Upper lobe of left lung (tissue), 6 donors: ENCODE measurements around the gene ATP6V0E2. TPM values are rescaled to one million over a fixed set of nuclear protein-coding genes. Genes with fewer than 3 reads are reported as not detected.

Source experiments
- ATAC-seq, 2 donors: fragments of 200-7000 bp; cut with Tn5 transposase; one replicate each; pipeline ENCODE4 v1.9.1; 2022; ENCODE audit warnings: mild to moderate bottlenecking in 2 of 2, moderate library complexity in 2 of 2; ENCODE audit not compliant: low FRiP score in 2 of 2
- DNase-seq, 2 donors: peaks; one replicate each; pipeline ENCODE4 v3.0.0-alpha.2; 2019 to 2020
- H3K27ac ChIP-seq, 4 donors: fragments of 200-600 bp; sonication (generic); one replicate each; pipeline ENCODE4 v1.5.1; 2016 to 2019
- H3K27me3 ChIP-seq, 4 donors: fragments of 200-600 bp; sonication (generic); one replicate each; pipeline ENCODE4 v1.5.1; 2017 to 2019
- H3K36me3 ChIP-seq, 4 donors: fragments of 200-600 bp; sonication (generic); one replicate each; pipeline ENCODE4 v1.5.1; 2016 to 2019
- H3K4me1 ChIP-seq, 4 donors: fragments of 200-600 bp; sonication (generic); one replicate each; pipeline ENCODE4 v1.5.1; 2018 to 2019
- H3K4me3 ChIP-seq, 4 donors: fragments of 200-600 bp; sonication (generic); one replicate each; pipeline ENCODE4 v1.5.1; 2017 to 2019; ENCODE audit warnings: mild to moderate bottlenecking in 2 of 4, moderate library complexity in 1 of 4
- H3K9me3 ChIP-seq, 4 donors: fragments of 200-600 bp; sonication (generic); one replicate each; pipeline ENCODE4 v1.5.1; 2018 to 2019
- EP300 ChIP-seq, 4 donors: sonication (generic); formaldehyde crosslinking; IDR thresholded peaks; one replicate each; pipeline ENCODE4 v1.5.1; 2017; ENCODE audit warnings: antibody characterized with exemption in 4 of 4, control low read depth in 2 of 4
- POLR2A ChIP-seq, 4 donors: fragments of 450-650 bp; IDR thresholded peaks; one replicate each; pipeline ENCODE4 v1.5.1; 2016 to 2017; ENCODE audit warnings: antibody characterized with exemption in 4 of 4, mild to moderate bottlenecking in 2 of 4
- POLR2AphosphoS5 ChIP-seq, 2 donors: sonication (generic); formaldehyde crosslinking; IDR thresholded peaks; one replicate each; pipeline ENCODE4 v1.5.1; 2017; ENCODE audit warnings: antibody characterized with exemption in 2 of 2
- WGBS, 2 donors: methylation state at CpG; one replicate each; pipeline ENCODE4 v1.1.5; 2017 to 2018; 5-methylcytosine and 5-hydroxymethylcytosine counted together
- total RNA-seq, 6 donors: library from RNA; depleted of rRNA in 4 of 6; stranded (reverse); fragments of >200 nt in 4 of 6; gene quantifications; one replicate each; pipeline versions ENCODE4 v1.1.0 to v1.2.1, GENCODE V29; 2016 to 2021
- TF ChIP-seq, protein P1 (sequence below), 6 experiments: fragments of 450-650 bp in 4 of 6; fragments of 200-600 bp in 2 of 6; sonication (generic) in 2 of 6; IDR thresholded peaks; one replicate each; pipeline ENCODE4 v1.5.1; 2016 to 2019; ENCODE audit warnings: antibody characterized with exemption in 6 of 6
- donor health status: DM: no; HTN: no; CAD: no; lungs with moderate emphysema.
- donor health status: DM: no; HTN: yes; CAD: no; lungs with severe emphysema.

ATP6V0E2 gene
- total RNA-seq, 6 donors from 2014 or later, result 5.2 to 34.1 (median 25.2) TPM

DNA sequence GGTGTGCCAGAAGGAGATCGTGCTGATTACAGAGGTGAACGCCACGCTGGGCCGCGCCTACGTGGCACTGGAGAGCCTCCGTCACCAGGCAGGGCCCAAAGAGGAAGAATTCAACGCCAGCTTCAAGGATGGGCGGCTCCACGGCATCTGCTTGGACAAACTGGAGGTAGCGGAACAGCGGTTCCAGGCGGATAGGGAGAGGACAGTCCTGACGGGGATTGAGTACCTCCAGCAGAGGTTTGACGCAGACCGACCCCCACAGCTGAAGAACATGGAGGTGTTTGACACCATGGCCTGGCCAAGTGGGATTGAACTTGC lies 12.1 kb upstream of the ATP6V0E2 start:
- peaks cover 7 to 21% (median 14%) of the 10 kb centered on the region in 4 donors for H3K4me1 ChIP-seq
- H3K36me3 ChIP-seq, result peaks cover 3 to 63% (median 33%) of the 10 kb centered on the region in 4 donors
- no peak overlapping the region for H3K4me3 ChIP-seq
- DNase-seq, result peak in 1 of 2 donors; percentile 66
- TF ChIP-seq EP300 (IDR thresholded peaks at IDR 0.05) (no peak), POLR2A (IDR thresholded peaks at IDR 0.05) (no peak), POLR2AphosphoS5 (IDR thresholded peaks at IDR 0.05) (no peak)
- TF ChIP-seq, protein P1, sequence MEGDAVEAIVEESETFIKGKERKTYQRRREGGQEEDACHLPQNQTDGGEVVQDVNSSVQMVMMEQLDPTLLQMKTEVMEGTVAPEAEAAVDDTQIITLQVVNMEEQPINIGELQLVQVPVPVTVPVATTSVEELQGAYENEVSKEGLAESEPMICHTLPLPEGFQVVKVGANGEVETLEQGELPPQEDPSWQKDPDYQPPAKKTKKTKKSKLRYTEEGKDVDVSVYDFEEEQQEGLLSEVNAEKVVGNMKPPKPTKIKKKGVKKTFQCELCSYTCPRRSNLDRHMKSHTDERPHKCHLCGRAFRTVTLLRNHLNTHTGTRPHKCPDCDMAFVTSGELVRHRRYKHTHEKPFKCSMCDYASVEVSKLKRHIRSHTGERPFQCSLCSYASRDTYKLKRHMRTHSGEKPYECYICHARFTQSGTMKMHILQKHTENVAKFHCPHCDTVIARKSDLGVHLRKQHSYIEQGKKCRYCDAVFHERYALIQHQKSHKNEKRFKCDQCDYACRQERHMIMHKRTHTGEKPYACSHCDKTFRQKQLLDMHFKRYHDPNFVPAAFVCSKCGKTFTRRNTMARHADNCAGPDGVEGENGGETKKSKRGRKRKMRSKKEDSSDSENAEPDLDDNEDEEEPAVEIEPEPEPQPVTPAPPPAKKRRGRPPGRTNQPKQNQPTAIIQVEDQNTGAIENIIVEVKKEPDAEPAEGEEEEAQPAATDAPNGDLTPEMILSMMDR (IDR thresholded peaks at IDR 0.05), result no peak
- 82 to 89% methylated on average over 16 of the region's 16 CpGs for WGBS, 2 donors
- H3K27me3 ChIP-seq, result no peaks in the 10 kb centered on the region
- ATAC-seq, result no peak
- no peaks in the 10 kb centered on the region for H3K9me3 ChIP-seq
- no peak overlapping the region for H3K27ac ChIP-seq

DNA sequence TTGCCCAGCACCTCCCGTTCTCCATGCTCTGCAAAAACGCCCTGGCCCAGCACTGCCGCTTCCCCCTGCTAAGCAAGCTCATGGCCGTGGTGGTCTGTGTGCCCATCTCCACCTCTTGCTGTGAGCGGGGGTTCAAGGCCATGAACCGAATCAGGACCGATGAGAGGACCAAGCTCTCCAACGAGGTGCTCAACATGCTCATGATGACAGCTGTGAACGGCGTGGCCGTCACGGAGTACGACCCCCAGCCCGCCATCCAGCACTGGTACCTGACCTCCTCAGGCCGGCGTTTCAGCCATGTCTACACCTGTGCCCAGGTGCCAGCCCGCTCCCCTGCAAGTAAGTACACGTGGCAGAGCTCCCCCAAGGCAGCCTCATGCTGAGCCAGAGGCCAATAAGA lies 11.6 kb upstream of the ATP6V0E2 start:
- H3K4me1 ChIP-seq, result peaks cover 7 to 25% (median 18%) of the 10 kb centered on the region in 4 donors
- H3K27me3 ChIP-seq, result no peaks in the 10 kb centered on the region
- DNase-seq (no peak), ATAC-seq (no peak)
- TF ChIP-seq EP300 (IDR thresholded peaks at IDR 0.05) (no peak), POLR2A (IDR thresholded peaks at IDR 0.05) (no peak), POLR2AphosphoS5 (IDR thresholded peaks at IDR 0.05) (no peak)
- TF ChIP-seq, protein P1 (IDR thresholded peaks at IDR 0.05), result no peak
- WGBS, 2 donors, result 96 to 99% methylated on average over 10 to 18 of the region's 18 CpGs
- no peak overlapping the region for H3K4me3 ChIP-seq
- H3K9me3 ChIP-seq, result no peaks in the 10 kb centered on the region
- peaks cover 3 to 61% (median 33%) of the 10 kb centered on the region in 4 donors for H3K36me3 ChIP-seq
- no peak overlapping the region for H3K27ac ChIP-seq

DNA sequence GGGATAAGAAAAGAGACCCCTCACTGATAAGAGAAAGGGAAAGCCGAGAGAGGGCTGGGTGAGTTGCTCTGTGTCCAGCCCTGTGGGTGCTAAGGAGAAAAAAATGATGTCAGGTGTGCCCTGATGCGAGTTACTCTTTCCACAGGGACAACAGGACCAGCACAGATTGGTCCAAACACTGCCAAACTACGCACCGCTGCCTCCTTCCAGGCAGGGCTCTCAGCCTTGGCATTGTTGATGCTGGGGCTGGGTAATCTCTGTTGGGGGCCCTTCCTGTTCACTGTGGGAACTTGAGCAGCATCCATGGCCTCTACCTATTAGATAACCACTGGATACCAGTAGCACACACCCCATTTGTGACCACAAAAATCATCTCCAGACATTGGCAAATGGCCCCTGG lies 10.3 kb upstream of the ATP6V0E2 start:
- peaks cover 3 to 61% (median 33%) of the 10 kb centered on the region in 4 donors for H3K36me3 ChIP-seq
- no peak overlapping the region for H3K4me3 ChIP-seq
- no peak for TF ChIP-seq POLR2AphosphoS5 (IDR thresholded peaks at IDR 0.05)
- TF ChIP-seq EP300 (IDR thresholded peaks at IDR 0.05), result no peak
- TF ChIP-seq, protein P1 (IDR thresholded peaks at IDR 0.05), result no peak
- no peak for TF ChIP-seq POLR2A (IDR thresholded peaks at IDR 0.05)
- no peak for DNase-seq
- ATAC-seq, result no peak
- WGBS, 2 donors, result 96 to 99% methylated on average over 4 of the region's 4 CpGs
- no peak overlapping the region for H3K27ac ChIP-seq
- no peaks in the 10 kb centered on the region for H3K9me3 ChIP-seq
- peaks cover 7 to 26% (median 18%) of the 10 kb centered on the region in 4 donors for H3K4me1 ChIP-seq
- H3K27me3 ChIP-seq, result no peaks in the 10 kb centered on the region

DNA sequence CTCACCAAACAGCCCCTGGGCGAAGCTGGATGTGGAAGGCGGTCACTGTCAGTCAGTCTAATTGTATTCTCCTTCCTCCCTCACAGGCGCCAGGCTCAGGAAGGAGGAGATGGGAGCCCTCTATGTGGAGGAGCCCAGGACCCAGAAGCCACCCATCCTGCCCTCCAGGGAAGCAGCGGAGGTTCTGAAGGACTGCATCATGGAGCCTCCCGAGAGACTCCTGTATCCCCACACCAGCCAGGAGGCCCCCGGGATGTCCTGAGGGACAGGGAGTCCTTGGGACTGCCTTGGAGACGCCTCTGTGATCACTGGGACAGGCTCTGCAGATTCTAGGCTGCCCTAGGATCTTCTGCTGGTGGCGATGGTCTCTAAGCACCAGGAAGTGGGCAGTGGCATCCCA lies 9.7 kb upstream of the ATP6V0E2 start:
- Histone ChIP-seq H3K36me3 (peaks cover 3 to 61% (median 33%) of the 10 kb centered on the region in 4 donors), H3K9me3 (no peaks in the 10 kb centered on the region), H3K4me1 (peaks cover 7 to 26% (median 18%) of the 10 kb centered on the region in 4 donors), H3K27me3 (no peaks in the 10 kb centered on the region), H3K27ac (no peak overlapping the region), H3K4me3 (no peak overlapping the region)
- WGBS, 2 donors, result 92% methylated on average over 8 of the region's 8 CpGs; no CpG with 5 or more reads in 1 of the 2 donors
- TF ChIP-seq POLR2AphosphoS5 (IDR thresholded peaks at IDR 0.05) (no peak), POLR2A (IDR thresholded peaks at IDR 0.05) (no peak), EP300 (IDR thresholded peaks at IDR 0.05) (no peak)
- TF ChIP-seq, protein P1 (IDR thresholded peaks at IDR 0.05), result no peak
- no peak for DNase-seq
- ATAC-seq, result no peak

DNA sequence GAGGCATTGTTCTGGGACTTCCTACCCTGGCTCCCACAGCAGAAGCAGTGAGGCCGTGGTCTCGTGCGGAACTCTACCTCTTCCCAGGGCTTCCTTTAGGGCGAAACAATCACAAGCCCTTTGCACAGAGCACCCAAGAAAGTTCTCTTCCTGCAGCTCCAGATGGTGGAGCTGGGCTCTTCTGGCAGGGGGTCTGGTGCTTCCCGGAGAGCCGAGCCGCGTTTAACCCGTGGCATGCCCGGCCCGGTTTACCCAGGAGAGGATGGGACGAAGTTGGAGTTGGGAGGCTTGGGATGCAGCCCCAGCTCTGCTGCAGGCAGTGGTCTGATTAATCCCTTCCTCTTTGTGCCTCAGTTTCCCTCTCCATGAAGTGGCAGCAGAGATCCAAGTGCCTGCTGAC lies 9.0 kb upstream of the ATP6V0E2 start:
- DNase-seq (no peak), ATAC-seq (no peak)
- peaks cover 7 to 26% (median 18%) of the 10 kb centered on the region in 4 donors for H3K4me1 ChIP-seq
- TF ChIP-seq EP300 (IDR thresholded peaks at IDR 0.05) (no peak), POLR2AphosphoS5 (IDR thresholded peaks at IDR 0.05) (no peak), POLR2A (IDR thresholded peaks at IDR 0.05) (no peak)
- TF ChIP-seq, protein P1 (IDR thresholded peaks at IDR 0.05), result no peak
- H3K9me3 ChIP-seq, result no peaks in the 10 kb centered on the region
- no peaks in the 10 kb centered on the region for H3K27me3 ChIP-seq
- no peak overlapping the region for H3K4me3 ChIP-seq
- H3K36me3 ChIP-seq, result peaks cover 3 to 53% (median 27%) of the 10 kb centered on the region in 4 donors
- peak overlapping the region in 2 of 4 donors; percentile 39 to 54 for H3K27ac ChIP-seq
- WGBS, 2 donors, result 94 to 98% methylated on average over 12 of the region's 12 CpGs
